ENCODE results near the gene GDAP2.

GRCh38 chr1:117902944-117903343 lies 26.5 kb downstream of the GDAP2 start:
- TF ChIP-seq CTCF (IDR thresholded peaks at IDR 0.05; ENCODE audit: low read depth, low read length, missing input control) (no peak), TAF1 (conservative IDR thresholded peaks at IDR 0.05) (no peak), YY1 (IDR thresholded peaks at IDR 0.05) (no peak), RXRA (IDR thresholded peaks at IDR 0.05) (peak in 1 of 2 donors; percentile 18), REST (IDR thresholded peaks at IDR 0.05) (no peak), RAD21 (IDR thresholded peaks at IDR 0.05) (no peak), MAX (IDR thresholded peaks at IDR 0.05) (no peak), SP1 (IDR thresholded peaks at IDR 0.05) (no peak), GABPA (IDR thresholded peaks at IDR 0.05 in 1 of 2, conservative IDR thresholded peaks at IDR 0.05 in 1 of 2) (no peak), ATF3 (IDR thresholded peaks at IDR 0.05) (no peak), EGR1 (IDR thresholded peaks at IDR 0.05; ENCODE audit: low read depth in 2 of 2) (no peak), FOXA1 (IDR thresholded peaks at IDR 0.05) (no peak), HNF4G (IDR thresholded peaks at IDR 0.05) (no peak), ZBTB33 (IDR thresholded peaks at IDR 0.05) (no peak)
